ENCODE results near the gene XYLT1.

XYLT1 gene

GRCh38 chr16:17213025-17213424 lies 257.7 kb downstream of the XYLT1 start:
- DNase-seq, result no peak

- no peak for DNase-seq
Observed at GRCh38 chr16:17212606-17213005, 258.2 kb downstream of the XYLT1 start.

- no peak for DNase-seq
Observed at GRCh38 chr16:17211797-17212196, 259.0 kb downstream of the XYLT1 start.

GRCh38 chr16:17206712-17207111 lies 264.0 kb downstream of the XYLT1 start:
- DNase-seq, result peak; percentile 49

- DNase-seq, result peak; percentile 99
Observed at GRCh38 chr16:17205279-17206211, 265.2 kb downstream of the XYLT1 start.

- DNase-seq, result no peak
Observed at GRCh38 chr16:17204644-17205043, 266.1 kb downstream of the XYLT1 start.

GRCh38 chr16:17204206-17204605 lies 266.6 kb downstream of the XYLT1 start:
- no peak for DNase-seq

- DNase-seq, result peak; percentile 69
Observed at GRCh38 chr16:17203424-17203823, 267.3 kb downstream of the XYLT1 start.

GRCh38 chr16:17199135-17199534 lies 271.6 kb downstream of the XYLT1 start:
- DNase-seq, result no peak

GRCh38 chr16:17196526-17196925 lies 274.2 kb downstream of the XYLT1 start:
- no peak for DNase-seq

GRCh38 chr16:17194190-17194780 lies 276.5 kb downstream of the XYLT1 start:
- DNase-seq, result peak; percentile 60

GRCh38 chr16:17193566-17194100 lies 277.1 kb downstream of the XYLT1 start:
- no peak for DNase-seq

GRCh38 chr16:17184026-17184425 lies 286.7 kb downstream of the XYLT1 start:
- DNase-seq, result no peak

GRCh38 chr16:17177959-17178905 lies 292.5 kb downstream of the XYLT1 start:
- DNase-seq, result no peak

GRCh38 chr16:17177242-17177958 lies 293.4 kb downstream of the XYLT1 start:
- peak; percentile 89 for DNase-seq

- DNase-seq, result no peak
Observed at GRCh38 chr16:17176199-17176598, 294.6 kb downstream of the XYLT1 start.

GRCh38 chr16:17173281-17173680 lies 297.5 kb downstream of the XYLT1 start:
- no peak for DNase-seq

- DNase-seq, result peak; percentile 91
Observed at GRCh38 chr16:17171250-17172143, 299.3 kb downstream of the XYLT1 start.

GRCh38 chr16:17170435-17170834 lies 300.3 kb downstream of the XYLT1 start:
- no peak for DNase-seq

- no peak for DNase-seq
Observed at GRCh38 chr16:17168181-17168580, 302.6 kb downstream of the XYLT1 start.

GRCh38 chr16:17166095-17166494 lies 304.7 kb downstream of the XYLT1 start:
- no peak for DNase-seq

All from NCI-H510A treated with DMSO at 0.1 percent for 48 hours (cell line).